Endometrium (tissue), 2 donors: ENCODE measurements around the gene RSPH10B2.
"Not testable (repeated sequence)": the region's sequence is repeated elsewhere in the genome, so short reads cannot be mapped to it uniquely, and the experiment has no call there.

Source experiments
- FAIRE-seq: peaks from 2 replicates; lab custom pipeline; 2012; peaks lifted over from hg19 to GRCh38; lab: Jason Lieb, UNC
- donor health status: control.
- donor health status: control.

The RSPH10B2 gene

GRCh38 chr7:6753964-6754363 lies at the start of gene RSPH10B2:
Gene RSPH10B2, plus strand, starts transcription at chr7:6754103. Its CDS starts 3,575 bp downstream, at chr7:6757678.
- FAIRE-seq: not testable (repeated sequence)

GRCh38 chr7:6705959-6706665 lies 47.8 kb upstream of the RSPH10B2 start:
- no peak for FAIRE-seq

- no peak for FAIRE-seq
These were observed 47.1 kb upstream of the RSPH10B2 start, which contains the start of gene ZNF12 for GRCh38 chr7:6706666-6707407. Gene ZNF12, minus strand, starts transcription at chr7:6706947. Its CDS starts 1,774 bp downstream, at chr7:6705173.

DNA sequence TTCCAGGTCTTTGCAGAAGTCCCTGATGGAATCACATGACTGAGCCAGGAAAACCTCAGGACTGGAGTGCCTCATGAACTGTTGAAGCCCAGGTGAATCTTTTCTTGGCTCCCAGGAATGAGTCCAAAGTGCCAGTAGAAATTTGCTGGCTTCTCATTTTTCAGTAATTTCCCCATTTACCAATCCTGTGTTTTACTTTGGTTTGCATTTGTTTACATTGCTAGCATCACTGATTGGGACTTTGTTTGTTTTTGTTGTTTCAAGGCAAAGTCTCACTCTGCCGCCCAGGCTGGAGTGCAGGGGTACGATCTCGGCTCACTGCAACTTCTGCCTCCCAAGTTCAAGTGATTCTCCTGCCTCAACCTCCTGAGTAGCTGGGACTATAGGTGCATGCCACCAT lies 45.6 kb upstream of the RSPH10B2 start:
- no peak for FAIRE-seq

- FAIRE-seq: no peak
These were observed 44.1 kb upstream of the RSPH10B2 start for GRCh38 chr7:6709808-6710207.

DNA sequence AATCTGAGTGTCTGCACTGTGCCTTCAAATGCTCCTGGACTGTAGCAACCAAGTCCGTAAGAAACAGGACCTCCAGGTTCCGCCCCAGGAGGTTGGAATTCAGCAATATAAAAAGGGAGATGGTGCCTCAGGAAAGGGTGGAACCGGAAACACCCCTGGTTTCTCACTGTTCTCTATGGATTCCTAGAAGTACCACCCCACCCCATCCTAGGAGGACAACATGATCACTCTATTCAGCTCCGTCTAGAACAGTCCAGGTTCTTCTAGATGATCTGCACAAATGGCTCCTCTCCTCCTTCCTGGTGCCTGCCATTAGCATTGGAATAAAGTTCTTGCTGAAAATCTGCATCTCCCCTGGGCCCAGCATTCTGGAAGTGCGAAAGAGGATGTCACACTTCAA lies 39.5 kb upstream of the RSPH10B2 start:
- FAIRE-seq: no peak

GRCh38 chr7:6715898-6716297 lies 38.0 kb upstream of the RSPH10B2 start:
- FAIRE-seq: not testable (repeated sequence)

DNA sequence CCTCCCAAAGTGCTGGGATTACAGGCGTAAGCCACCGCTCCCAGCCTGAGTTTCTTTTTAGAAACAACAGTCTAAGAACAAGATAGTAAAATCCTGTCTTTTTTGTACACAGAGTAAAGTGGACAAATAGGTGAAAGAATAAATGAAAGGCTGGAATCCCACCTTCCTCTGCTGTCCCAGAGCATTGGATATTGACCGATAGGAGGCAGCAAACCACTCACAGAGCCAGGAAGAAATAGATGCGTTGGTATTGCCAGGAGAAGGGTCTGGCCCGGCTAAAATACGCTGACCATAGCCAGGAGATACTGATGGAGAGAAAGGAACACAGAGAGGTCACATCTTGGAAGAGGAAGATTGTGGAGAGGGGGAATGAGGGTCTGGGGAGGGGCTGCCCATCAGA lies 35.8 kb upstream of the RSPH10B2 start:
- FAIRE-seq: no peak

DNA sequence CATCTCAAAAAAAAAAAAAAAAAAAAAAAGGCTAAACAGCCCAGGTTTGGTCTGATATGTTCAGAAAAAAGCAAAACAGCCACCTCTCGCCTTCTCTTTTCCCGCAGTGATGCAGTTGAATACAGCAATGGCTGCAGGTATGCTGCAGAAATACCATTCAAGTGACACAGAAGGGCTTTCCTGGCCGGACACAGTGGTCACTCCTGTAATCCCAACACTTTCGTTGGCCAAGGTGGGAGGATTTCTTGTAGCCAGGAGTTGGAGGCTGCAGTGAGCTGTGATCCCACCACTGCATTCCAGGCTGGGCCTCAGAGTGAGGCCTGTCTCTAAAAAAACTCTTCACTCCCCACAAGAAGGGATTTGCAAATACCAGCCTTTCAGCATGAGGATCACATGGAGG lies 29.6 kb upstream of the RSPH10B2 start:
- not testable (repeated sequence) for FAIRE-seq

GRCh38 chr7:6725003-6725402 lies 28.9 kb upstream of the RSPH10B2 start:
- no peak for FAIRE-seq

GRCh38 chr7:6726341-6726740 lies 27.6 kb upstream of the RSPH10B2 start:
- FAIRE-seq: not testable (repeated sequence)

GRCh38 chr7:6727663-6728062 lies 26.2 kb upstream of the RSPH10B2 start:
- FAIRE-seq: no peak

GRCh38 chr7:6728893-6729491 lies 24.9 kb upstream of the RSPH10B2 start:
- not testable (repeated sequence) for FAIRE-seq

GRCh38 chr7:6729492-6730342 lies 24.2 kb upstream of the RSPH10B2 start:
- no peak for FAIRE-seq

- no peak for FAIRE-seq
These were observed 23.6 kb upstream of the RSPH10B2 start for GRCh38 chr7:6730343-6730633.

DNA sequence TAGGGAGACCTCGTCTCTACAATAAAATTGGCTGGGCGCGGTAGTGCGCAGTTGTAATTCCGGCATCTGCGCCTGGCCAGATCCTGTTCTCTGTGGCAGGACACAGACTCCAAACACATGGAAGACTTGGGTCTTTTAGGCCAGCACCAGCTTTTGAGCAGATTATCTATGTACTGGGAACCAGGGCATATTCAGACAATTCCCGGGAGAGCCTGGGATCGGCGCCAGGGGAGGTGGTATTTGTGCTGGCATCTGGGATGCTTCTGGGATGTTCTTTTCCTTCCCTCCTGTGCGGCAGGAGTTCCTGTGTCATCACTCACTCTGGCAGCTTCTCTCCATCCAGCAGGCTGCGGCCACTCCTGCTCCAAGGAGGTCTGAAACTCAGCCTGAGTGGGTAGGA lies 15.5 kb upstream of the RSPH10B2 start:
- FAIRE-seq: not testable (repeated sequence)

- not testable (repeated sequence) for FAIRE-seq
These were observed 9.3 kb upstream of the RSPH10B2 start for GRCh38 chr7:6744410-6745100.

GRCh38 chr7:6749335-6749734 lies 4.6 kb upstream of the RSPH10B2 start:
- not testable (repeated sequence) for FAIRE-seq

GRCh38 chr7:6750173-6750572 lies 3.7 kb upstream of the RSPH10B2 start:
- not testable (repeated sequence) for FAIRE-seq

DNA sequence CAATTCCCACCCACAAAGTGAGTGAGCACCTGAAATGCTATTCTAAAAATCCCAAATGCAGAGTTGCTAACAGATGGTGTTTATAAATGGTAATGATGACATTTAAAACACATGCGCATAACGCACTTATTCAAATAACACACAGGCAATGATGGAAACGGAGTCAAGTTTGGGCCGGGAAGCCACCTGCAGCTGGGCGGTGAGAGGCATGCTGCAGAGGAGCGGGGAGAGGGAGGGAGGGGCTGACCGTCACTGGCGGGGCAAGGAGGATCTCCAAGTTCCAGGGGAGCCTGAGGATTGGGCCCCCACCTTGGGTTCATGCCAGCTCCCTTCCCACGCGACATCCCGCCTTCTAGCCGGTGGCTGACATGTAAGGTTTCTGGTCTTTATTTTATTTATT lies 7.3 kb downstream of the RSPH10B2 start:
- FAIRE-seq: not testable (repeated sequence)

GRCh38 chr7:6781581-6781980 lies 27.7 kb downstream of the RSPH10B2 start:
- not testable (repeated sequence) for FAIRE-seq

DNA sequence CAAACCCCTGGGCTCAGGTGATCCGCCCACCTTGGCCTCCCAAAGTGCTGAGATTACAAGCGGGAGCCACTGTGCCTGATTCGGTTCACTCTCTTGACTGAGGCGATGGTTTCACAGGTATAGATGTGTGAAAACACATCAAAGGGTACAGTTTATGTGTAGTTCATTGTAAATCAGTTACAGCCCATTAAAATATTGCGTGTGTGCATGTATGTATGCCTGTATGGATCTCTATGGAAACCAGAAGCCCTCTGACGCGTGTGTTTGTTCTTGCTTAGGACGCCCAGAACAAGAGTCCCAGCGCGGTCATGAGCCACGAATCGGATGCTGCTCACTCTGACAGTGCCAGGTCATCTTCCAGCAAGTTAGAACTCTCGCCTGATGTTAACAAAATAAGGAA lies 35.5 kb downstream of the RSPH10B2 start:
- not testable (repeated sequence) for FAIRE-seq
